GM12801 (cell line): ENCODE data around the gene SRMS.

ENCODE experiments used
- TF ChIP-seq, protein P1 (sequence below): IDR thresholded peaks from one replicate; pipeline ENCODE4 v1.5.1; 2011; ENCODE audit warnings: control low read depth; ENCODE audit not compliant: insufficient read length; ENCODE audit errors: extremely low read depth

Gene SRMS

GRCh38 chr20:63498960-63499337 is 48.6 kb downstream of the SRMS start, which contains the start of gene EEF1A2:
Gene EEF1A2, minus strand, starts transcription at chr20:63499083. Its CDS starts 1,320 bp downstream, at chr20:63497763.
- TF ChIP-seq, protein P1, sequence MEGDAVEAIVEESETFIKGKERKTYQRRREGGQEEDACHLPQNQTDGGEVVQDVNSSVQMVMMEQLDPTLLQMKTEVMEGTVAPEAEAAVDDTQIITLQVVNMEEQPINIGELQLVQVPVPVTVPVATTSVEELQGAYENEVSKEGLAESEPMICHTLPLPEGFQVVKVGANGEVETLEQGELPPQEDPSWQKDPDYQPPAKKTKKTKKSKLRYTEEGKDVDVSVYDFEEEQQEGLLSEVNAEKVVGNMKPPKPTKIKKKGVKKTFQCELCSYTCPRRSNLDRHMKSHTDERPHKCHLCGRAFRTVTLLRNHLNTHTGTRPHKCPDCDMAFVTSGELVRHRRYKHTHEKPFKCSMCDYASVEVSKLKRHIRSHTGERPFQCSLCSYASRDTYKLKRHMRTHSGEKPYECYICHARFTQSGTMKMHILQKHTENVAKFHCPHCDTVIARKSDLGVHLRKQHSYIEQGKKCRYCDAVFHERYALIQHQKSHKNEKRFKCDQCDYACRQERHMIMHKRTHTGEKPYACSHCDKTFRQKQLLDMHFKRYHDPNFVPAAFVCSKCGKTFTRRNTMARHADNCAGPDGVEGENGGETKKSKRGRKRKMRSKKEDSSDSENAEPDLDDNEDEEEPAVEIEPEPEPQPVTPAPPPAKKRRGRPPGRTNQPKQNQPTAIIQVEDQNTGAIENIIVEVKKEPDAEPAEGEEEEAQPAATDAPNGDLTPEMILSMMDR = no peak

GRCh38 chr20:63497946-63498935 is 49.3 kb downstream of the SRMS start:
- TF ChIP-seq, protein P1 = no peak

DNA sequence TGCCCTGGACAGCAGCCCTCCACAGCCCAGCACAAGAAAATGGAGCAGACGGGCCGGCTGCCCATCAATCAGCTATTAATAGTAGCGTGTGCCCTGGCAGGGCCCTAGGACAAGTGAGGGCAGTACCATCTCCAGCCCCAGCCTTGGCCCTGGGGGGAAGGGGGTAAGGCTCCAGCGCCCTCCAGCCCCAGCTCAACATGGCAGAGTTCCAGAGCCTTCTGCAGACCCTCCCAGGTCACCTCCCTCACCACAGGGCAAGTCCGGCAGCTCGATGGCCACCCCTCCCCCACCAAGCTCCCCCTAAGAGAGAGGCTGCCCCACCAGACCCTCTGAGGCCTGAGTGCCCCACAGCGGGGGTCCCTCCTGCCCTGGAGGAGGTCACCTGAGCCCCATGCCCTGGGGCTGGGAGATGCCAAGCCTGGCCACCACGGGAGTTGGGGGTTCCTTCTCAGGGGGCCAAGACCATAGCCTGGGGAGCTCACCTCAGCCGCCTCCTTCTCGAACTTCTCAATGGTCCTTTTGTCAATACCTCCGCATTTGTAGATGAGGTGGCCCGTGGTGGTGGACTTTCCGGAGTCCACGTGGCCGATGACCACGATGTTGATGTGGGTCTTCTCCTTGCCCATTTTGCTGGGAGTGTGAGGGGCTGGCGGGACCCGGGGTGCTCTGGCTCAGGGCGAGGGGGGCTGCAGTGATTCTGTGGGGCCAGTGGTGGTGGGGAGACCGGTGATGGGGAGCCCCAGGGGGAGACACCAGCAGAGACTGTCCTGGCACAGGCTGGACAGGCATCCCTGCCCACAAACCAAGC is 50.2 kb downstream of the SRMS start:
- TF ChIP-seq, protein P1 = no peak

GRCh38 chr20:63496596-63497120 is 50.9 kb downstream of the SRMS start:
- TF ChIP-seq, protein P1 = no peak

DNA sequence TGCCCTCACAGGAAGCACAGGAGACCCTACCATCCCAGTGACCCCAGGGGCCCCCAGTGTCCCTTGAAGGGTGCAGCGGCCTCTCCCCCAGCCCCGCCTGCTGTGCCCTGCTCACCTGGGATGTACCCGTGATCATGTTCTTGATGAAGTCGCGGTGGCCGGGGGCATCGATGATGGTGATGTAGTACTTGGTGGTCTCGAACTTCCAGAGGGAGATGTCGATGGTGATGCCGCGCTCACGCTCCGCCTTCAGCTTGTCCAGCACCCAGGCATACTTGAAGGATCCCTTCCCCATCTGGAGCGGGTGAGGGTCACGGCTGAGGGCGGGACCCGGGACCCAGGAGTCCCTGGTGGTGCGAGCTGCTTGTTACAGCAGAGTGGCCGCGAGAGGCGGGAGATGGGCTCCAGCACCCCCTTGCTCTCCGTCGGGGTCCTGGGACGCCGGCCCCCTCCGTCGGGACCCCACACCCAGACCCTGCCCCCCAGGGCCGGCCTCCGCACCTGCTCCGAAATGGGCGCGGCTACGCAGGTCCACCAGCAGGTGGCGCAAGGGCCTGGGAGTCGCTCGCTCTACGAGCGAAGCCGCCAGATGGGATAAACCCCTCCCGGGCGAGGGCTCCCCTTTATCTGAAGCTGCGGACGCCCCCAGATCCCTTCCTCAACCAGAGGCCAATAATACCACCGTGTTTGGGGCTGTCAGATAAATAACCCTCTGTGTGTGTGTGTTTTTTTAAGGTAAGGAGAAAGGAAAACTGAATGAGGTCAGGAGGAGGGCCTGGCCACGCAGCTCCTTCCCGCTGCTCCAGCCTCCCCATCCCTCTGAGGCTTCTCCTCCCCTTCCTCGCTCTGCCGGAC is 51.6 kb downstream of the SRMS start:
- TF ChIP-seq, protein P1 = no peak

- TF ChIP-seq, protein P1 = no peak
These were observed 52.3 kb downstream of the SRMS start for GRCh38 chr20:63495167-63495720.
